GM12865 (cell line): ENCODE measurements around the gene TMEM14A.
"Not testable (repeated sequence)": the region's sequence is repeated elsewhere in the genome, so short reads cannot be mapped to it uniquely, and the experiment has no call there.

ENCODE experiments used
- DNase-seq: peaks from one replicate; pipeline ENCODE4 v3.0.0; 2010; ENCODE audit warnings: low read depth
- H3K4me3 ChIP-seq: 2 replicates; pipeline ENCODE4 v1.5.1; 2011; ENCODE audit warnings: mild to moderate bottlenecking, low read depth, low read length, control low read depth
- TF ChIP-seq, protein P1 (sequence below): IDR thresholded peaks from 2 replicates; pipeline ENCODE4 v1.5.1; 2011; ENCODE audit warnings: low read length, control low read depth, low read depth, inconsistent platforms; ENCODE audit not compliant: insufficient read depth; ENCODE audit errors: missing control alignments

TMEM14A gene

DNA sequence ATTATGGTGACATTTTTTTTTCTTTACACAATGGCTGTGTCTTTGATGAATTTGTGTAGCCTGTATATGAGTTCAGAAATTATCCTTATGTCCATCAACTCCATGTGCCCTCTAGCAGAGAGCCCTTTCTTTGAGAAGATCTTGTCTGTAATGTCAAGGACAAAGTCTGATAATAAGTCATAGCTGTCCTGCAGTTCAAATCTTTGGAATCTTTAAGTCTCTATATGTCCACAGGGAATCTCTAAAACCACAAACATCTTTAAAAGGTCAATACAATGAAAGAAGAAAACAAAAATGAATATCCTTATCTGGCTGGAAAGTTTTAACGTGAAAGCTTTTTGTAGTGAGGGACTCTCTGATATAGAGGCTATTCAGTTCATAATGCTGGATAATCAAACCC is 16.9 kb upstream of the TMEM14A start:
- H3K4me3 ChIP-seq = no peak overlapping the region
- TF ChIP-seq, protein P1, sequence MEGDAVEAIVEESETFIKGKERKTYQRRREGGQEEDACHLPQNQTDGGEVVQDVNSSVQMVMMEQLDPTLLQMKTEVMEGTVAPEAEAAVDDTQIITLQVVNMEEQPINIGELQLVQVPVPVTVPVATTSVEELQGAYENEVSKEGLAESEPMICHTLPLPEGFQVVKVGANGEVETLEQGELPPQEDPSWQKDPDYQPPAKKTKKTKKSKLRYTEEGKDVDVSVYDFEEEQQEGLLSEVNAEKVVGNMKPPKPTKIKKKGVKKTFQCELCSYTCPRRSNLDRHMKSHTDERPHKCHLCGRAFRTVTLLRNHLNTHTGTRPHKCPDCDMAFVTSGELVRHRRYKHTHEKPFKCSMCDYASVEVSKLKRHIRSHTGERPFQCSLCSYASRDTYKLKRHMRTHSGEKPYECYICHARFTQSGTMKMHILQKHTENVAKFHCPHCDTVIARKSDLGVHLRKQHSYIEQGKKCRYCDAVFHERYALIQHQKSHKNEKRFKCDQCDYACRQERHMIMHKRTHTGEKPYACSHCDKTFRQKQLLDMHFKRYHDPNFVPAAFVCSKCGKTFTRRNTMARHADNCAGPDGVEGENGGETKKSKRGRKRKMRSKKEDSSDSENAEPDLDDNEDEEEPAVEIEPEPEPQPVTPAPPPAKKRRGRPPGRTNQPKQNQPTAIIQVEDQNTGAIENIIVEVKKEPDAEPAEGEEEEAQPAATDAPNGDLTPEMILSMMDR = no peak
- no peak for DNase-seq

DNA sequence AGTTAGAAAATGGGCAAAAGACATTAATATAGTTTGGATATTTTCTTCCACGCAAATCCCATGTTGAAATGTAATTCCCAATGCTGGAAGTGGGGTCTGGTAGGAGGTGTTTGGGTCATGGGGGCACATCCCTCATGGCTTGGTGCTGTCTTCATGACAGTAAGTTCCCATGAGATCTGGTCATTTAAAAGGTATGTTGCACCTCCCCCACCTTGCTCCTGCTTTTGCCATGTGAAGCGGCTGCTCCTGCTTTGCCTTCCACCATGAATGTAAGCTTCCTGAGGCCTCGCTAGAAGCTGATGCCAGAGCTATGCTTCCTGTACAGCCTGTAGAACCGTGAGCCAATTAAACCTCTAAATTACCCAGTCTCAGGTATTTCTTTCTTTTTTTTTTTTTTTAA is 16.3 kb upstream of the TMEM14A start:
- DNase-seq = no peak
- TF ChIP-seq, protein P1 = no peak
- H3K4me3 ChIP-seq = no peak overlapping the region

DNA sequence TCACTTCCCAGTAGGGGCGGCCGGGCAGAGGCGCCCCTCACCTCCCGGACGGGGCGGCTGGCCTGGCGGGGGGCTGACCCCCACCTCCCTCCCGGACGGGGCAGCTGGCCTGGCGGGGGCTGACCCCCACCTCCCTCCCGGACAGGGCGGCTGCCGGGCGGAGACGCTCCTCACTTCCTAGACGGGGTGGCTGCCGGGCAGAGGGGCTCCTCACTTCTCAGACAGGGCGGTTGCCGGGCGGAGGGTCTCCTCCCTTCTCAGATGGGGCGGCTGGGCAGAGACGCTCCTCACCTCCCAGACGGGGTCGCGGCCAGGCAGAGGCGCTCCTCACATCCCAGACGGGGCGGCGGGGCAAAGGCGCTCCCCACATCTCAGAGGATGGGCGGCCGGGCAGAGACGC is 15.0 kb upstream of the TMEM14A start:
- H3K4me3 ChIP-seq, DNase-seq: not testable (repeated sequence)

DNA sequence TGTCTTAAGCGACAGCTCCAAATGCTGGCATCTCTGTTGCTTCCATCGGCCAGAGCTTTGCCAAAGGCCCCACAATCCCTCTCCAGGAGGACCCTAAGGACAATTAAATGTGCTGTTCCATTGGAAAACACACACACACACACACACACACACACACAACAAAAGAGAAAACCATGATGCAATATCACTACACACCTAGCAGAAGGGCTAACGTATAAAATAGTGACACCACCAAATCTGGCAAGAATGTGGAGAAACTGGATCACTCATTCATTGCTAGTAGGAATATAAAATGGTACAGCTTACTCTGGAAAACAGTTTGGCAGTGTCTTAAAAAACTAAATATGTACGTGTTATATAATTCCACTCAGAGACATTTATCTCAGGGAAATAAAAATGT is 13.0 kb upstream of the TMEM14A start:
- TF ChIP-seq, protein P1 = no peak
- H3K4me3 ChIP-seq = no peak overlapping the region
- no peak for DNase-seq

DNA sequence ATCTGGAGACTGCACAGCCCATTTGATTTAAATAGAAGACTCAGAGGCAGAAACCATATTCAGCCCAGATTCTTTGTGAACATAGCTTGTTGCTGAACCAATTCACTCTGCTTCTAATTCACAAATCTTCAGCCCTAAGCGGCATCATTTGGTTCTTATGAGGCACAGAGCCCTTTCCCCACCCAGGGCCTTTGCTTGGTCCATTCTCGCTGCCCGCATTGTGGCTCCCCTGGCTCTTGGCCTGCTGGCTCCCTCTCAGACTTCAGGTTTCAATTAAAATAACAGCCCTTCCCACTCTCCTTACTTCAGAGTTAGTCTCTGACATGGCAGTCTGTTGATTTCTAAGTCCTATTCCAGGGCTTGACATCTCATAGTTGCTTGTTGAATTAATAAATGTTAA is 9.4 kb upstream of the TMEM14A start:
- H3K4me3 ChIP-seq = no peak overlapping the region
- TF ChIP-seq, protein P1 = no peak
- DNase-seq = no peak

DNA sequence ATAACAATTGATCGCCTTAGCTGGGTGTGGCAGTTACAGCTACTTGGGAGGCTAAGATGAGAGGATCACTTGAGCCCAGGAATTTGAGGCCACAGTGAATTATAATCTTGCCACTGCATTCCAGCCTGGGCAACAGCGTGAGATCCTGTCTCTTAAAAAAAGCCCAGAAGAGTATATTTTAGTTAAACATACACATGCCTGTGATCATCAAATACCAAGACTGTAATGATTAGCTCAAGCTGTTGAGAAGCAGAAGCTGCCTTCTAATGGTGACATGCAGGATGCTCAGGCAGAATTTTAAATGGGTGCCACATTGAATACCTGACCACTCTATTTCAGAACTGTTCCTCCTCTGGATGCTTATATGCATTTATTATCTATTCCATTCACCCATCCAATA is 8.9 kb upstream of the TMEM14A start:
- DNase-seq = no peak
- TF ChIP-seq, protein P1 = no peak
- no peak overlapping the region for H3K4me3 ChIP-seq

DNA sequence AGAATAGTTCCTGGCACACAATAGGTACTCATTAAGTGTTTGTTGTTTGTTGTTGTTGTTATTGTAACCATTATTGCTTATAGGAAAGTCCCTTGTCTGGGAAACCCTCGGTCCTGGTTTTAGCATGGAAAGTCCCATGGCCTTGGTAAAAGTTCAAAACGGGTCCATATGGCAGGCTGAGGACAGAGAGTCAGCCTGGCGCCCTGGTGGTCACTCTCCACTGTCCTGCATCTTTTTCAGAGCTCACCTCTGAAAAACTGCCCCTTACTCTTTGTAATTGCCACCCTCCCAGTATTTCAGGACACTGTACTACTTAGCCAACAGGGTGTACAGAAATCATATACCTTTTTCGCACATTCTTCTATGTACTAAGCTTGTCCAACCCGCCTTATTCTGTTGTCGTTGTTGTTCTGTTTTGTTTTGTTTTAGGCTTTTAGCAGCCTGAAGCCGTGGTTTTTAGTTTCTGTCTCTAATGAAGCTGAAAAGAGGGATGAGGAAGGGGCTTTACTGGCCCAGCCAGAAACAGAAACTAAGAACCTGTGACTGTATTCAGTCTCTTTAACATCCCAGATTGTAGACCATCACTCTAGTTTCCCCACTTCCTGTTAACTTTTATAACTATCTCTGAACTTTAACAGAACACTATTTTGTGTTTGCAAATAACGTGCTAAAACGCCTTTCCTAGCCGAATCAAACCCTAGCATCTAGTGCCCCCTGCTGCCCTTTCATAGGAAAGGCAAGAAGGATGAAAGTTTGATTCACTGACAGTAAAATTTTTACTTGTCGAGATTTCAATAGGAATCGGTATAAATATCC is 7.6 kb upstream of the TMEM14A start:
- H3K4me3 ChIP-seq = peak overlapping the region; percentile 78
- peak; percentile 88 for DNase-seq
- TF ChIP-seq, protein P1 = peak; percentile 71

DNA sequence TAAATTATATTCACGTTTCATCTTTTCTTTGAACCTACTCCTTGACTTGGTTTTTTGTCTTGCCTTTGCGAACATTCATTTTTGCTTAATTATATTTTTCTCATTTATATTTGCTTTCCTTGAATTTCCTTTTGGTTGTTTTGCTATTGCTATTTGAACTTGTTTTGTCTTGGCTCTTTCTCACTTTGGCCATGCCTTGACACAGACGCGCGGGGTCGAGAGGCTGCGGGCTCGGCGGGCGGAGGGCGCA is 7.1 kb upstream of the TMEM14A start:
- H3K4me3 ChIP-seq = peak overlapping the region; percentile 78
- no peak for DNase-seq
- TF ChIP-seq, protein P1 = no peak
